Esophagus muscularis mucosa (tissue), 3 donors: ENCODE results near the gene LCN6.

Experiments used
- POLR2A ChIP-seq: fragments of 450-650 bp; IDR thresholded peaks from one replicate; pipeline ENCODE4 v1.6.1; 2017; ENCODE audit warnings: antibody characterized with exemption, moderate library complexity, mild to moderate bottlenecking, low read depth
- TF ChIP-seq, protein P1 (sequence below), 3 experiments: fragments of 200-600 bp in 2 of 3; fragments of 450-650 bp in 1 of 3; sonication (generic) in 2 of 3; IDR thresholded peaks; one replicate each; pipeline ENCODE4 v1.5.1; 2017 to 2019; ENCODE audit warnings: antibody characterized with exemption in 3 of 3, mild to moderate bottlenecking in 2 of 3, moderate library complexity in 1 of 3

GRCh38 chr9:136719195-136719880 lies 29.0 kb downstream of the LCN6 start:
- TF ChIP-seq, protein P1, sequence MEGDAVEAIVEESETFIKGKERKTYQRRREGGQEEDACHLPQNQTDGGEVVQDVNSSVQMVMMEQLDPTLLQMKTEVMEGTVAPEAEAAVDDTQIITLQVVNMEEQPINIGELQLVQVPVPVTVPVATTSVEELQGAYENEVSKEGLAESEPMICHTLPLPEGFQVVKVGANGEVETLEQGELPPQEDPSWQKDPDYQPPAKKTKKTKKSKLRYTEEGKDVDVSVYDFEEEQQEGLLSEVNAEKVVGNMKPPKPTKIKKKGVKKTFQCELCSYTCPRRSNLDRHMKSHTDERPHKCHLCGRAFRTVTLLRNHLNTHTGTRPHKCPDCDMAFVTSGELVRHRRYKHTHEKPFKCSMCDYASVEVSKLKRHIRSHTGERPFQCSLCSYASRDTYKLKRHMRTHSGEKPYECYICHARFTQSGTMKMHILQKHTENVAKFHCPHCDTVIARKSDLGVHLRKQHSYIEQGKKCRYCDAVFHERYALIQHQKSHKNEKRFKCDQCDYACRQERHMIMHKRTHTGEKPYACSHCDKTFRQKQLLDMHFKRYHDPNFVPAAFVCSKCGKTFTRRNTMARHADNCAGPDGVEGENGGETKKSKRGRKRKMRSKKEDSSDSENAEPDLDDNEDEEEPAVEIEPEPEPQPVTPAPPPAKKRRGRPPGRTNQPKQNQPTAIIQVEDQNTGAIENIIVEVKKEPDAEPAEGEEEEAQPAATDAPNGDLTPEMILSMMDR (IDR thresholded peaks at IDR 0.05), result no peak
- no peak for TF ChIP-seq POLR2A
